Stomach (tissue), 9 donors: Measurements from ENCODE around the gene MAGI2. TPM values are rescaled to one million over a fixed set of nuclear protein-coding genes. Genes with fewer than 3 reads are reported as not detected.

Experiments used
- DNase-seq, 2 donors: peaks; one replicate each; pipeline versions ENCODE4 v3.0.0 to v3.0.0-alpha.2; 2013 to 2019
- H3K27ac ChIP-seq, 5 donors: fragments of 200-600 bp in 4 of 5; sonication (generic) in 4 of 5; one replicate each; pipeline ENCODE4 v1.5.1; 2013 to 2019; ENCODE audit warnings: mild to moderate bottlenecking in 1 of 5, moderate library complexity in 1 of 5
- H3K27me3 ChIP-seq, 3 donors: fragments of 200-600 bp; sonication (generic); one replicate each; pipeline ENCODE4 v1.5.1; 2017 to 2019; ENCODE audit warnings: mixed run types in 1 of 3
- H3K36me3 ChIP-seq, 4 donors: fragments of 200-600 bp; sonication (generic); 1 replicate in 3 of 4; 2 replicates in 1 of 4; pipeline ENCODE4 v1.5.1; 2016 to 2019
- H3K4me1 ChIP-seq, 4 donors: fragments of 200-600 bp; sonication (generic); one replicate each; pipeline ENCODE4 v1.5.1; 2016 to 2019
- H3K4me3 ChIP-seq, 4 donors: fragments of 200-600 bp; sonication (generic) in 3 of 4; one replicate each; pipeline ENCODE4 v1.5.1; 2016 to 2019; ENCODE audit warnings: mild to moderate bottlenecking in 1 of 4
- H3K9me3 ChIP-seq, 4 donors: fragments of 200-600 bp; sonication (generic); one replicate each; pipeline ENCODE4 v1.5.1; 2016 to 2019
- CTCF ChIP-seq, 7 experiments: fragments of 450-650 bp in 4 of 7; fragments of 200-600 bp in 3 of 7; sonication (generic) in 3 of 7; IDR thresholded peaks; one replicate each; pipeline ENCODE4 v1.5.1; 2016 to 2019; ENCODE audit warnings: antibody characterized with exemption in 7 of 7, control low read depth in 2 of 7, mild to moderate bottlenecking in 1 of 7
- EP300 ChIP-seq: sonication (generic); formaldehyde crosslinking; IDR thresholded peaks from one replicate; pipeline ENCODE4 v1.6.1; 2017; ENCODE audit warnings: antibody characterized with exemption
- POLR2A ChIP-seq, 4 donors: fragments of 450-650 bp; IDR thresholded peaks; one replicate each; pipeline ENCODE4 v1.6.1; 2016; ENCODE audit warnings: antibody characterized with exemption in 4 of 4, control low read depth in 2 of 4, mild to moderate bottlenecking in 1 of 4, moderate library complexity in 1 of 4
- POLR2AphosphoS5 ChIP-seq, 3 donors: sonication (generic); formaldehyde crosslinking; IDR thresholded peaks; one replicate each; pipeline ENCODE4 v1.6.1; 2016; ENCODE audit warnings: antibody characterized with exemption in 3 of 3
- WGBS, 5 donors: extraction: QIAGEN DNeasy Blood & Tissue Kit in 3 of 5; methylation state at CpG; one replicate each; pipeline versions ENCODE4 v1.1.5 to v1.1.7; 2013 to 2018; 5-methylcytosine and 5-hydroxymethylcytosine counted together
- intact Hi-C: fragments of 100-400 bp; cut with DNase I; formaldehyde crosslinking; loops from one replicate; pipeline ENCODE4 v1.15.1; 2023; ENCODE audit warnings: low total_unique reads
- polyA plus RNA-seq, 3 donors: library from polyadenylated mRNA; stranded (reverse); fragments of 200-250 nt; gene quantifications; one replicate each; pipeline ENCODE4 v1.2.3, GENCODE V29; 2013
- total RNA-seq, 5 donors: library from RNA; depleted of rRNA; stranded (reverse); fragments of >200 nt; gene quantifications; one replicate each; pipeline versions ENCODE4 v1.1.0 to v1.2.3, GENCODE V29; 2014 to 2016
- donor health status: healthy with polysubstance abuse.
- donor health status: Bipolar disorder and iron deficiency.
- donor health status: healthy.

MAGI2 gene
- total and polyA plus RNA-seq, 8 donors = 0.92 to 53.9 (median 5.8) TPM

GRCh38 chr7:78783179-78783962 is 670.1 kb downstream of the MAGI2 start:
- intact Hi-C loops = no loop called here
- no peaks in the 10 kb centered on the region for H3K36me3 ChIP-seq
- no peak overlapping the region for H3K27ac ChIP-seq
- no peak for DNase-seq
- TF ChIP-seq POLR2AphosphoS5 (IDR thresholded peaks at IDR 0.05) = no peak
- no peak for TF ChIP-seq POLR2A (IDR thresholded peaks at IDR 0.05)
- TF ChIP-seq CTCF (IDR thresholded peaks at IDR 0.05) = no peak
- no peak for TF ChIP-seq EP300
- H3K4me1 ChIP-seq = no peaks in the 10 kb centered on the region
- H3K27me3 ChIP-seq = no peaks in the 10 kb centered on the region
- WGBS, 5 donors = 79 to 83% (median 81%) methylated on average over 9 of the region's 9 CpGs
- H3K9me3 ChIP-seq = no peaks in the 10 kb centered on the region
- no peak overlapping the region for H3K4me3 ChIP-seq

- no peak for DNase-seq
- WGBS, 5 donors = 27 to 46% (median 36%) methylated on average over 4 of the region's 4 CpGs
- TF ChIP-seq POLR2AphosphoS5 (IDR thresholded peaks at IDR 0.05) = no peak
- no peak for TF ChIP-seq CTCF (IDR thresholded peaks at IDR 0.05)
- no peak for TF ChIP-seq EP300
- TF ChIP-seq POLR2A (IDR thresholded peaks at IDR 0.05) = no peak
- H3K36me3 ChIP-seq = no peaks in the 10 kb centered on the region
- H3K4me3 ChIP-seq = peak overlapping the region in 2 of 4 donors; percentile 10 to 18
- no peaks in the 10 kb centered on the region for H3K4me1 ChIP-seq
- intact Hi-C loops = no loop called here
- H3K27ac ChIP-seq = no peak overlapping the region
- H3K9me3 ChIP-seq = no peaks in the 10 kb centered on the region
- H3K27me3 ChIP-seq = no peaks in the 10 kb centered on the region
Measured at GRCh38 chr7:78780560-78780959, 672.9 kb downstream of the MAGI2 start.

GRCh38 chr7:78779788-78780187 is 673.7 kb downstream of the MAGI2 start:
- no peaks in the 10 kb centered on the region for H3K4me1 ChIP-seq
- no peak for DNase-seq
- no peaks in the 10 kb centered on the region for H3K27me3 ChIP-seq
- 82 to 93% (median 90%) methylated on average over 2 of the region's 2 CpGs for WGBS, 5 donors
- H3K9me3 ChIP-seq = no peaks in the 10 kb centered on the region
- intact Hi-C loops = no loop called here
- H3K27ac ChIP-seq = no peak overlapping the region
- no peak for TF ChIP-seq POLR2A (IDR thresholded peaks at IDR 0.05)
- TF ChIP-seq EP300 = no peak
- TF ChIP-seq POLR2AphosphoS5 (IDR thresholded peaks at IDR 0.05) = no peak
- no peak for TF ChIP-seq CTCF (IDR thresholded peaks at IDR 0.05)
- H3K4me3 ChIP-seq = no peak overlapping the region
- no peaks in the 10 kb centered on the region for H3K36me3 ChIP-seq

- no peak for DNase-seq
- no peaks in the 10 kb centered on the region for H3K4me1 ChIP-seq
- no peaks in the 10 kb centered on the region for H3K9me3 ChIP-seq
- no peaks in the 10 kb centered on the region for H3K27me3 ChIP-seq
- H3K27ac ChIP-seq = no peak overlapping the region
- intact Hi-C loops = no loop called here
- TF ChIP-seq POLR2AphosphoS5 (IDR thresholded peaks at IDR 0.05) (no peak), CTCF (IDR thresholded peaks at IDR 0.05) (no peak), POLR2A (IDR thresholded peaks at IDR 0.05) (no peak), EP300 (no peak)
- WGBS, 5 donors = 86 to 94% (median 88%) methylated on average over 2 of the region's 2 CpGs
- H3K36me3 ChIP-seq = no peaks in the 10 kb centered on the region
- no peak overlapping the region for H3K4me3 ChIP-seq
Measured at GRCh38 chr7:78777829-78778228, 675.6 kb downstream of the MAGI2 start.
